HUES6 (cell line): Measurements from ENCODE around the gene SPAG7.

ENCODE experiments used
- H3K27ac ChIP-seq: 2 replicates; pipeline ENCODE4 v1.7.0; 2013; ENCODE audit warnings: low read depth, mild to moderate bottlenecking, low read length, inconsistent platforms
- H3K27me3 ChIP-seq: 2 replicates; pipeline ENCODE4 v1.6.1; 2013; ENCODE audit warnings: low read length; ENCODE audit not compliant: control insufficient read depth, insufficient read depth
- H3K36me3 ChIP-seq: 2 replicates; pipeline ENCODE4 v1.6.1; 2013; ENCODE audit warnings: low read length; ENCODE audit not compliant: control insufficient read depth, insufficient read depth
- H3K4me1 ChIP-seq: 2 replicates; pipeline ENCODE4 v1.6.1; 2013; ENCODE audit warnings: low read length; ENCODE audit not compliant: control insufficient read depth, insufficient read depth
- H3K4me3 ChIP-seq: 2 replicates; pipeline ENCODE4 v1.5.1; 2013; ENCODE audit warnings: low read depth, low read length
- H3K9ac ChIP-seq: one replicate; pipeline ENCODE4 v1.6.1; 2013; ENCODE audit warnings: mild to moderate bottlenecking, low read length
- H3K9me3 ChIP-seq: 2 replicates; pipeline ENCODE4 v1.6.1; 2013; ENCODE audit warnings: low read depth, low read length; ENCODE audit not compliant: control insufficient read depth, insufficient read depth

SPAG7 gene

DNA sequence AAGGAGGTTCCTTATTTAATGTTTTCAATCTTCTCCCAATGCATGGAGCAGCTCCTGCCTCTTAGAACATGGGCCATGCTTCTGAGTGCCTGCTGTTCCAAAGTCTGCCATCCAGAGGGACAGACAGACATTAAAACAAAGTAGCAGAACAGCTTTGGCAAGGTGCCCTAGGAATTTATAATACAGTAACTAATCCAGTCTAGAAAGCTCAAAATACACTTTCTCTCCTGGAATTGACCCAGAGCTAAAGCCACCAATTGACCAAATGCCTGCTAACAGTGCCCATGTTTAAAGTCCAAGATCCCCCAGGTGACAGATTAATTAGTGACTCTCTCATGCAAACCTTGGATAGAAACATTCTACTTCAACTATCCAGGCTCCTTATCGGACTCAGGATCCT, 53.6 kb downstream of the SPAG7 start:
- H3K4me1 ChIP-seq = peaks cover 8% of the 10 kb centered on the region
- no peak overlapping the region for H3K27ac ChIP-seq
- H3K4me3 ChIP-seq = no peak overlapping the region
- H3K27me3 ChIP-seq = no peaks in the 10 kb centered on the region
- H3K9me3 ChIP-seq = no peaks in the 10 kb centered on the region
- H3K36me3 ChIP-seq = no peaks in the 10 kb centered on the region
- no peak overlapping the region for H3K9ac ChIP-seq
